Measurements from ENCODE around the gene TBL2.

The TBL2 gene

DNA sequence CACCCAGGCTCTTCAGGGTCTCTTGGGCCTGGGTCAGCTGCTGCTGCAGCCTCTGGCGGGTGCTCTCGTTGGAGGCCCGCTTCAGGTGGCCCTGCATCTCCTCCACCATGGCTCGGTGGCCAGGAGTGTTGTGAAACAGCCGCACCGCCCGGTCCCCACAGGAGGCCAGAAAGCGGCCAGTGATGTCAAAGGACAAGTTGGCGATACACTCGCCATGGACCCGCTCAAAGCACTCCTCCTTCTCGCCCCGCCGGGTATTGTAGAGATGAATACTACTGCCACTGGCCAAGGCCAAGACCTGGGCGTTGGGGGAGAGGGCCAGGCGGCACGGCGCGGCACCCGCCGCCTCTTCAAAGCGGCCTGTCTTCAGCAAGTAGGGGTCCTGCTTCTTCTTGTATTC lies 7.9 kb downstream of the TBL2 start:
- no peak overlapping the region for H3K4me2 ChIP-seq (ENCODE audit: insufficient read depth, low read length)
- H4K20me1 ChIP-seq (ENCODE audit: insufficient read depth, low read length), result peaks cover 13% of the 10 kb centered on the region; the same call in 1 of the 2 replicates
- H3K27ac ChIP-seq (ENCODE audit: low read length), result no peak overlapping the region
- peaks cover 12% of the 10 kb centered on the region for H3K79me2 ChIP-seq (ENCODE audit: insufficient read depth, low read length)
- H3K27me3 ChIP-seq (ENCODE audit: insufficient read depth, low read length, poor library complexity), result no peaks in the 10 kb centered on the region
- H3K9me3 ChIP-seq (ENCODE audit: insufficient read depth, low read length, severe bottlenecking), result no peaks in the 10 kb centered on the region
- no peak for TF ChIP-seq EZH2 (IDR thresholded peaks at IDR 0.05; ENCODE audit: borderline replicate concordance, low read depth, low read length, severe bottlenecking)
- TF ChIP-seq, protein P1, sequence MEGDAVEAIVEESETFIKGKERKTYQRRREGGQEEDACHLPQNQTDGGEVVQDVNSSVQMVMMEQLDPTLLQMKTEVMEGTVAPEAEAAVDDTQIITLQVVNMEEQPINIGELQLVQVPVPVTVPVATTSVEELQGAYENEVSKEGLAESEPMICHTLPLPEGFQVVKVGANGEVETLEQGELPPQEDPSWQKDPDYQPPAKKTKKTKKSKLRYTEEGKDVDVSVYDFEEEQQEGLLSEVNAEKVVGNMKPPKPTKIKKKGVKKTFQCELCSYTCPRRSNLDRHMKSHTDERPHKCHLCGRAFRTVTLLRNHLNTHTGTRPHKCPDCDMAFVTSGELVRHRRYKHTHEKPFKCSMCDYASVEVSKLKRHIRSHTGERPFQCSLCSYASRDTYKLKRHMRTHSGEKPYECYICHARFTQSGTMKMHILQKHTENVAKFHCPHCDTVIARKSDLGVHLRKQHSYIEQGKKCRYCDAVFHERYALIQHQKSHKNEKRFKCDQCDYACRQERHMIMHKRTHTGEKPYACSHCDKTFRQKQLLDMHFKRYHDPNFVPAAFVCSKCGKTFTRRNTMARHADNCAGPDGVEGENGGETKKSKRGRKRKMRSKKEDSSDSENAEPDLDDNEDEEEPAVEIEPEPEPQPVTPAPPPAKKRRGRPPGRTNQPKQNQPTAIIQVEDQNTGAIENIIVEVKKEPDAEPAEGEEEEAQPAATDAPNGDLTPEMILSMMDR (IDR thresholded peaks at IDR 0.05; ENCODE audit: borderline replicate concordance, extremely low read depth, low read length, poor library complexity, severe bottlenecking), result no peak
- peaks cover 39% of the 10 kb centered on the region for H3K4me1 ChIP-seq (ENCODE audit: insufficient read depth, low read length)
- no peak for ATAC-seq (ENCODE audit: insufficient read depth, low read depth)
- H3K36me3 ChIP-seq (ENCODE audit: insufficient read depth, low read length), result peaks cover 56% of the 10 kb centered on the region
- no peak overlapping the region for H2AFZ ChIP-seq (ENCODE audit: low read depth, low read length)
- no peak overlapping the region for H3K9ac ChIP-seq (ENCODE audit: low read depth, low read length)
- H3K4me3 ChIP-seq (ENCODE audit: low read depth in 1 of 2, low read length in 2 of 2), result no peak overlapping the region
- no peak for DNase-seq

DNA sequence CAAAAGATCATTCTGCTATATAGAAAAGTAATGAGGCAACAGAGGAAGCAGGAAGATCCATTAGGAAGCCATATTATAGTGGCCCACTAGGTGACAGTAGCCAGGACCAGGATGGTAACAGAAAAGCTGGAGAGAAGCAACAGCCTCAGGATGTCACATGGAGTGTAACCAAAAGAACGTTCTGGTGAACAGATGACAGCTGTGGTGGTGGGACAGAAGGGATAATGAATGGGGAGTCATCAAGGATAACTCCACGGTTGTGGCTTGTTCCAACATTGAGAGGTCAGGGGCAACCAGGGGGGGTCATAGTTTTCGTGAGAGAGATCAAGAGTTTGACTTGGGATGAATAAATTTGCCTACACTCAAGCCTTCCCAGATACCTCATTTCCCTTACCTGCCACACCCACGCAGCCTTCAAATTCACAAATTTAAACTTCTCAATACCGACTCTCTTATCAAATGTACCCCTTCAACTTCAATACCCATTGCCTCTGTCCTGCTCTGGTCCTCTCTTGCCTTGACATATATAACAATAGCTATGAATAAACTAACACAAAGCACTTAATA lies 9.3 kb downstream of the TBL2 start:
- H3K4me2 ChIP-seq (ENCODE audit: insufficient read depth, low read length), result no peak overlapping the region
- peaks cover 39% of the 10 kb centered on the region for H3K4me1 ChIP-seq (ENCODE audit: insufficient read depth, low read length)
- ATAC-seq (ENCODE audit: insufficient read depth, low read depth) (no peak), DNase-seq (no peak)
- H3K79me2 ChIP-seq (ENCODE audit: insufficient read depth, low read length), result 0 out of 2 replicates have a peak, but pooled peaks cover 2% of the 10 kb centered on the region
- H3K9ac ChIP-seq (ENCODE audit: low read depth, low read length), result no peak overlapping the region
- H3K27me3 ChIP-seq (ENCODE audit: insufficient read depth, low read length, poor library complexity), result no peaks in the 10 kb centered on the region
- TF ChIP-seq, protein P1 (IDR thresholded peaks at IDR 0.05; ENCODE audit: borderline replicate concordance, extremely low read depth, low read length, poor library complexity, severe bottlenecking), result peak; percentile 4
- TF ChIP-seq EZH2 (IDR thresholded peaks at IDR 0.05; ENCODE audit: borderline replicate concordance, low read depth, low read length, severe bottlenecking), result no peak
- H3K9me3 ChIP-seq (ENCODE audit: insufficient read depth, low read length, severe bottlenecking), result no peaks in the 10 kb centered on the region
- no peak overlapping the region for H3K27ac ChIP-seq (ENCODE audit: low read length)
- H3K4me3 ChIP-seq (ENCODE audit: low read depth in 1 of 2, low read length in 2 of 2), result no peak overlapping the region
- H3K36me3 ChIP-seq (ENCODE audit: insufficient read depth, low read length), result peaks cover 48% of the 10 kb centered on the region
- H4K20me1 ChIP-seq (ENCODE audit: insufficient read depth, low read length), result peaks cover 9% of the 10 kb centered on the region; the same call in 1 of the 2 replicates
- H2AFZ ChIP-seq (ENCODE audit: low read depth, low read length), result no peak overlapping the region

DNA sequence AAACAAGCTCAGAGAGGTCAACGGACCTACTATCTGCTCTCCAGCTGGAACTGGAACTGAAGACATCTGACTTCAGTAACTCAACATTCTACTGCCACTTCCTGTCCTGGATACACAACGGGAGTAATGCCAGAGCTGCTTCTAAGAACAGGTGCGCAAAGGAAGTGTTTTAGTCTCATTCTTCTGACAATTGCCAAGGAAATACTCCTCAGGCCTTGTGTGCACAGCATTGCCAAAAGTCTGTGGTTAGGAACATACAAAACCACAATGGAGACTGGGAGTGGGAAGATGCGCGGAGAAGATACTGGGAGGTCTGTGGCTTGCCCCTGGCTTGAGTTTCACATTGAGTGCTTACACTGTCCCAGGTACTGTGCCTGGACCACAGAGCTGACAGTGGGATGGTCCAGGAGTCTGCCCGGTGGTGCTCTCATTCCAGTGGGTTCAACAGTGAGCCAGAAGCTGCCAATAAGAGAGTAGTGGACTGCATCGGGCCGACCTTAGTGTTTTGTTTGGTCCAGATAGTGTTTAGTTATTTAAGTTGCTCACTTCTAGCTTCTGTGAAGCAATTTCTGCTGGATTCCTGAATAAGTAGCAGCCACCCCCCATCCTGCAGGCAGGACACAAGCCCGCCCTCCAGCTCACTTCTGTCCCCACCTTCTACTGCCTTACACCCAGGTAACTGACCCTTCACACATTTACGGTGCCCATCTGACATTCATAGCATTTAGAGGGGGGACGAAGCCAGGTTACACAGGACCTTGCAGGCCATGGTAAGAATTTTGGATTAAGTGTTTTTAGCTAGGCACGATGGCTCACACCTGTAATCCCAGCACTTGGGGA lies 10.3 kb downstream of the TBL2 start:
- Histone ChIP-seq H3K27me3 (ENCODE audit: insufficient read depth, low read length, poor library complexity) (no peaks in the 10 kb centered on the region), H3K4me3 (ENCODE audit: low read depth in 1 of 2, low read length in 2 of 2) (no peak overlapping the region), H3K36me3 (ENCODE audit: insufficient read depth, low read length) (peaks cover 37% of the 10 kb centered on the region), H3K4me1 (ENCODE audit: insufficient read depth, low read length) (peaks cover 39% of the 10 kb centered on the region), H2AFZ (ENCODE audit: low read depth, low read length) (no peak overlapping the region), H4K20me1 (ENCODE audit: insufficient read depth, low read length) (peaks cover 7% of the 10 kb centered on the region; the same call in 1 of the 2 replicates), H3K79me2 (ENCODE audit: insufficient read depth, low read length) (no peaks in the 10 kb centered on the region), H3K4me2 (ENCODE audit: insufficient read depth, low read length) (peak overlapping the region; percentile 31), H3K27ac (ENCODE audit: low read length) (peak overlapping the region; percentile 66), H3K9ac (ENCODE audit: low read depth, low read length) (peak overlapping the region; percentile 8; the same call in 1 of the 2 replicates), H3K9me3 (ENCODE audit: insufficient read depth, low read length, severe bottlenecking) (no peaks in the 10 kb centered on the region)
- TF ChIP-seq, protein P1 (IDR thresholded peaks at IDR 0.05; ENCODE audit: borderline replicate concordance, extremely low read depth, low read length, poor library complexity, severe bottlenecking), result no peak
- no peak for TF ChIP-seq EZH2 (IDR thresholded peaks at IDR 0.05; ENCODE audit: borderline replicate concordance, low read depth, low read length, severe bottlenecking)
- DNase-seq, result peak; percentile 66
- peak; percentile 86 for ATAC-seq (ENCODE audit: insufficient read depth, low read depth)

Measured in DND-41 (cell line).